ENCODE measurements around the gene SH3GL1.
"Not testable (repeated sequence)": the region's sequence is repeated elsewhere in the genome, so short reads cannot be mapped to it uniquely, and the experiment has no call there.

SH3GL1 gene

GRCh38 chr19:4362831-4363545 lies 37.4 kb downstream of the SH3GL1 start:
- DNase-seq (ENCODE audit: low read depth): no peak

GRCh38 chr19:4362101-4362828 lies 38.1 kb downstream of the SH3GL1 start:
- no peak for DNase-seq (ENCODE audit: low read depth)

- no peak for DNase-seq (ENCODE audit: low read depth)
Observed at GRCh38 chr19:4361152-4362046, 38.9 kb downstream of the SH3GL1 start.

GRCh38 chr19:4360641-4361151 lies 39.7 kb downstream of the SH3GL1 start:
- DNase-seq (ENCODE audit: low read depth): no peak

- DNase-seq (ENCODE audit: low read depth): no peak
Observed at GRCh38 chr19:4360081-4360569, 40.2 kb downstream of the SH3GL1 start.

- DNase-seq (ENCODE audit: low read depth): no peak
Observed at GRCh38 chr19:4359627-4360000, 40.7 kb downstream of the SH3GL1 start.

- no peak for DNase-seq (ENCODE audit: low read depth)
Observed at GRCh38 chr19:4358709-4359626, 41.4 kb downstream of the SH3GL1 start.

- DNase-seq (ENCODE audit: low read depth): no peak
Observed at GRCh38 chr19:4357921-4358326, 42.4 kb downstream of the SH3GL1 start.

- no peak for DNase-seq (ENCODE audit: low read depth)
Observed at GRCh38 chr19:4357095-4357797, 43.1 kb downstream of the SH3GL1 start.

- DNase-seq (ENCODE audit: low read depth): no peak
Observed at GRCh38 chr19:4354897-4355296, 45.5 kb downstream of the SH3GL1 start.

GRCh38 chr19:4354282-4354681 lies 46.1 kb downstream of the SH3GL1 start:
- DNase-seq (ENCODE audit: low read depth): no peak

GRCh38 chr19:4352701-4353121 lies 47.6 kb downstream of the SH3GL1 start:
- DNase-seq (ENCODE audit: low read depth): no peak

- no peak for DNase-seq (ENCODE audit: low read depth)
Observed at GRCh38 chr19:4350726-4351125, 49.6 kb downstream of the SH3GL1 start.

GRCh38 chr19:4350111-4350510 lies 50.2 kb downstream of the SH3GL1 start:
- DNase-seq (ENCODE audit: low read depth): no peak

- DNase-seq (ENCODE audit: low read depth): not testable (repeated sequence)
Observed at GRCh38 chr19:4349225-4349624, 51.1 kb downstream of the SH3GL1 start.

- DNase-seq (ENCODE audit: low read depth): no peak
Observed at GRCh38 chr19:4347521-4347920, 52.8 kb downstream of the SH3GL1 start.

- DNase-seq (ENCODE audit: low read depth): no peak
Observed at GRCh38 chr19:4346020-4346383, 54.3 kb downstream of the SH3GL1 start.

GRCh38 chr19:4345342-4346019 lies 54.9 kb downstream of the SH3GL1 start:
- DNase-seq (ENCODE audit: low read depth): no peak

GRCh38 chr19:4343370-4344307 lies 56.7 kb downstream of the SH3GL1 start, which contains the start of gene MPND:
Gene MPND, plus strand, starts transcription at chr19:4343562. Its CDS starts 32 bp downstream, at chr19:4343594.
- DNase-seq (ENCODE audit: low read depth): peak; percentile 88

All from activated T-helper 1 cell treated with Interleukin-2 at 50 U/mL for 16 hours (primary cell).